UCSD-AML1 (cell line): ENCODE results near the gene NUCKS1.
"Not testable (repeated sequence)": the region's sequence is repeated elsewhere in the genome, so short reads cannot be mapped to it uniquely, and the experiment has no call there.

Experiments
- DNase-seq: peaks from one replicate; lab custom pipeline; 2025; ENCODE audit not compliant: unreplicated experiment; lab: John Stamatoyannopoulos, UW

NUCKS1 gene

GRCh38 chr1:205733438-205734175, 16.4 kb downstream of the NUCKS1 start:
- DNase-seq = no peak

DNA sequence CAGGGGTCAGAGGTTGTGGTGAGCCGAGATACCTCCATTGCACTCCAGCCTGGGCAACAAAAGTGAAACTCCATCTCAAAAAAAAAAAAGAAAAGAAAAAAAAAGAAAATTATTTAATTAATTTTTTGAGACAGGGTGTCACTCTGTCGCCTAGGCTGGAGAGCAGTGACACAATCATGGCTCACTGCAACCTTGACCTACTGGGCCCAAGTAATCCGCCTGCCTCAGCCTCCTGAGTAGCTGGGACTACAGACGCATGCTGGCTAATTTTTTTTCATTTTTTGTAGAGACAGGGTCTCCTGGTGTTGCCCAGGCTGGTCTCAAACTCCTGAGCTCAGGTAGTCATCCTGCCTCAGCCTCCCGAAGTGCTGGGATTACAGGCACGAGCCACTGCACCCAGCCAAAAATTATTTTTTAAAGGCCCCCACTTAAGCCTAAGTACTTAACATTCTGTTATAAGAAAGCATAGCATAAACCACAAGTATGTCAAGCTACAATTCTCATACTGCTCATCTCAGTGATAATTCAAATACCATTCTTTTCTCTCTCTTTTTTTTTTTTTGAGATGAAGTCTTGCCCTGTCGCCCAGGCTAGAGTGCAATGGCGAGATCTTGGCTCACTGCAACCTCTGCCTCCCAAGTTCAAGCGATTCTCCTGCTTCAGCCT, 19.9 kb downstream of the NUCKS1 start:
- no peak for DNase-seq

- DNase-seq = no peak
Observed at GRCh38 chr1:205726619-205727125, 23.3 kb downstream of the NUCKS1 start.

- no peak for DNase-seq
Observed at GRCh38 chr1:205725514-205725913, 24.5 kb downstream of the NUCKS1 start.

DNA sequence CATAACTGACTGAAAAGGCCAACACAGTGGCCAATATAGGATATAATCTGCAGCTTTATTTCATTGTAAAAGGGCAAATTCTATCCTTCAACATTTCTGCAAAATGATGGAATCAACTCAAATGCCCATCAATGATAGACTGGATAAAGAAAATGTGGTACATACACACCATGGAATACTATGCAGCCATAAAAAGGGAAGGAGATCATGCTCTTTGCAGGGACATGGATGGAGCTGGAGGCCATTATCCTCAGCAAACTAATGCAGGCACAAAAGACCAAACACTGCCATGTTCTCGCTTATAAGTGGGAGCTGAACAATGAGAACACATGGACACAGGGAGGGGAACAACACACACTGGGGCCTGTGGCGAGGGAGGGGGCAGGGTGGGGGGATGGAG, 29.2 kb downstream of the NUCKS1 start:
- DNase-seq = not testable (repeated sequence)

DNA sequence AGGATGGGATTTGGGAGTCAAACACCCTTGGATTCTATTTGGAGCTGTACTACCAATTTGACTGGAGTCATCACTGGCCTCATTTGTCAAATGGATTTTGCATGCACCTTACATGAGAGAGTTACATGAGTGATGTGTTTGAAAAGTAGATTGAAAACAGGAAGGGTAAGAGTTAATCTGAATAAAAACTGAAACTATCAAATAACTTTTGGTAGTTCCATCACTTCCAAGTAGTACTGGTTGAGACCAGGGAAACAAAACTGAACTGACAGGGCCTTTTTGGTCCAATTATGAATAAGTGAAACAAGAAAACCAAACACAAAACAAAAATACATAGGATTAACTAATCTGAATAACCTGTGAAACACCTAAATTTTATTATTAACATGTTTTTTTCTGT, 30.2 kb downstream of the NUCKS1 start:
- no peak for DNase-seq

DNA sequence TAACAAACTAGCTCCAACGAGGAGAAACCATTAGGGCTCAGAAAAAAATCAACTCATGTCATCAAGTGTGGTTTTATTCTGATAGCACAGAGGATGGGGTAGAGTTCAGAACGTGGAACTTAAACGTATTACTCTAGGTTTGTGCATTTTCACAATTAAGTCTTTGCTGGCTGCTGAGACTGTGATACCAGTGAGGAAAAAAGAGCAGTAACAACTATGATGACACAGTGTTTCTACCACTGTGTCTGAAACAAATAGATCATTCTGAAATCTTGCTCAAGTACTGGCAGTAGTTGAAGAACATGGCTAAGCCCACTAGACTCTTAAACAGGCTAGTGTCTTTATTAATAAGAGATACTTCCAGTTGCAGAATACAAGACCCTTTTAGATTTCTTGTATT, 31.0 kb downstream of the NUCKS1 start:
- DNase-seq = no peak

DNA sequence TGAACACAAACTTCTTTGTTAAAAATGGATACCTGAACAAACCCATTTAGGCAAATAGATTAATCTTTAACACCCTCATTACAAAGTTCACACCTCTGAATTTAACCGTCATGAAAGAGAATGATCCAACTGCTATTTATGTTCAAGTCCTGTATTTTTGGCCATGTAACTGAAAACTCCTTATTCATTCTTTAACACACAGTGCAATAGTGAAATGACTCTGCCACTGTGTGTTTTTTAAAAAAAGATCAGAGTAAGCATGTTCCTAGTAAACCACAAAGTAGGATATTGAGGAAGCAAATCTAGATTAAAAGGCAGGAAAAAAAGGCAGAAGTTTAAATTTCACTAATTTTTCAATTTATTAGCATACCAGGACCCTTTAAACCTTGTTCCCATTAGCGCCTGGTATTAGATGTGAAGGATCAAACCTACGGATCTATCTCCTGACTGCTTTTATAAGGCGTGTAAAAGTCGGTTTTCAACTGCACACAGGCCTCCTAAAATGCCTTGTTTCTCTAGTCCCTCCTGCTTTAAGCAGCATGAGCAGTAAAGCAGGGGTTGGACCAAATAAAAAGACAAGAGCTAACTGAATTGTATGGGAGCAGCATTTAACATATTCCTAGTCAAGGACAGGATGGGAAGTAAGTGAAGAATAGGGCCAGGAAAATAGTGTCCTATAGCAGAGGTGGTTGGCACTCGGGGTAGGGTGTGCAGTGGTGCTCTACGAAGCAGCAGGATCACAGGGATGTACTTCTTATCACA, 33.4 kb downstream of the NUCKS1 start:
- DNase-seq = no peak

DNA sequence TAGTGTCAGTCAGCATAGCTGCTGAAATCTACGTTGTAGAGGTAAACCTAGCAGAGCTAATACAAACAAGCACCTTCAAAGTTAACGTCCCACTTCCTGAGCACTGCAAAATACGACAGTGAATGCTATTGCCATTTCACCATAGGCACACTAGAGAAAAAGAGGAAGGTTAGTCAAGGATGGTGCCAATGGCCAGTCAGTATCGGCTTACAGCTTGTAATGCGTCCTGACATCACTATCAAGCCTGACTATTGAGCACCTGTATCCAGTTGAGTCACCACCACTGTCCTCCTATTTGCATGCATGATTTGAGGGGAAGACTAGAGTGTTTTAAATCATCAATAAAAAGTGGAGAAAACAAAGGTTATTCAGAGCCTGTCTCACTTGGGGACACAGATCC, 34.4 kb downstream of the NUCKS1 start:
- DNase-seq = no peak

DNA sequence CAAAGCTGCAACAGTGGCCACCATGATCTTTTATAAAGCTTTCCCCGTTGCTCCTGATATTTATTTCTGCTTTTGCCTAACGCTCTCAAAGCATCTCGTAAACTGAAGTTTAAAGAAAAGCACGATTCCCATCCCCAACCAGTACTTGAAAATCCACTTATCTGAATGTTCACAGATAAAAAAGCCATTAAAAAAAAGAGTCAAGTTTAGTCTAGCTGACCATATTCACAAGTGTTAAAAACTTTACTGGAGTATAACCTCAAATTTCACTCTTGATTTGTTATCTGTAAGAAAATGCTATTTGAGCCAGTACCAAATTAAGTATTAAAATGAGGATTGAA, 35.1 kb downstream of the NUCKS1 start:
- no peak for DNase-seq

DNA sequence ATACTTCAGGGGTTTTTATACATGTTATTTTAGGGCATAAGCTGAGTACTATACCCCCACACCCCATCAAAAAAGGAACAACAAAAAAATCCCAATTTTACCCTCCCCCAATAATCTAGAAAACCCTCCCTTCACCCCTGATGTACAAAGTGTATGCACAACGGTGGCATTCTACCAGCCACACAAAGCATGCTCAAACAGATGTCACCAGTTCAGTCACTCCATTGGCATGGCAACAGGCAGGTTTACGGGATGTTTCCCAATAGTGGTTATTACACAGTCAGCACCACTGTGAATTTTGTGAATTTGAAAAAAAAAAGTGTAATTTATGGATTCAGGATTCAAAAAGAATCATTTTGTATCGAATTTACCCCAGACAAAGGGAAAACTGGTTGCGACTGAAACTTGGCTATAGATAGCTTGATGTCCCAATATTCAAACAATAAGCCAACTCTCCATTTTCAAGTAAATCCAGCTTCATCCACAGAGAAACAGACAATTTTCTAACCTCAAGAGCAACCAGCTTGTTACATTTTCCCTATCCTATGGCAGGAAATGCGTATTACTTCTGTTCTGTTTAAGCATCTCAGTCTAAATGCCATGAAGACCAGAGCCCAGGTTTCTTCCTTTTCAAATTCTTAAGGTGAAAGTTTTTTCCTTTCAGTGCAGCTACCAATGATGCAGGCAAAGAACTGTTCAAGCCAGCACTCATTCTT, 35.6 kb downstream of the NUCKS1 start:
- no peak for DNase-seq

- no peak for DNase-seq
Observed at GRCh38 chr1:205711105-205712048, 38.6 kb downstream of the NUCKS1 start.

DNA sequence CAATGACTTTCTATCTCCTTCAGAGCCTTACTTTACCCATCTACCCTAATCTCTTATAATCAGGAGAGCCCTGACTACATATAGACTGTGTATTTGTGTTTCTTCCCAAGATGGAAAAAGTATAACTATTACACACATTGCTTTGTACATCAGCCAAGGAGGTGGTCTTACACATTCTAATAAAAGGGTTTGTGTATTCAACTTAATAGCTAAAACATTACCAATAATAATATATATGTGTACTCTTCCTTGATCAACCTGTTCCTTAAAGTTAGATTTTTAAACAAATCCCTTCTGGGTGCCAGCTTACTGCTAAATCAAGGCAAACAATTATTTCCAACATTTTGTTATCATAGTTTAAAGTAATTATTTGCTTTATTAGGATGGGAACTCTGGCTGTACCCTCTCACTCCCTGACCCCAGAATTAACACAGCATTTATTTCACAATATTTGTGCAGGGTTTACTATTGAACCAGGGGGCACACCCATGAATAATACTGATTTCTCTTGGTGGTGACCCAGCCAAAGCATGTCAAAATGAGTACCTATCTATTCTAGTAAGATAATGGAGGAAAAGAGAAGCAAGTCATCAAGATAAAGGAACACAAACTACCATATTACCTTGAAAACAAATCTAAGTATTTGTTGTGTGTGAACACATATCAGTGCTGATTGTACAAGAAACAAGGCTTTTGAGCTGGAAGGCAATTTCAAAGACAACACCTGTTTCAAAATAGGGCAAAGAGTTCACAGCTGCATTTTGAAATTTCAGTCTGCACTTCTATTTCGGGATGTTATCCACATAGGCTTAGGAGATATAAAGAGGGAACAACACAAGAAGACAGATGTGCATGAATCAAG, 39.5 kb downstream of the NUCKS1 start:
- DNase-seq = no peak

GRCh38 chr1:205709640-205710039, 40.3 kb downstream of the NUCKS1 start:
- DNase-seq = no peak

DNA sequence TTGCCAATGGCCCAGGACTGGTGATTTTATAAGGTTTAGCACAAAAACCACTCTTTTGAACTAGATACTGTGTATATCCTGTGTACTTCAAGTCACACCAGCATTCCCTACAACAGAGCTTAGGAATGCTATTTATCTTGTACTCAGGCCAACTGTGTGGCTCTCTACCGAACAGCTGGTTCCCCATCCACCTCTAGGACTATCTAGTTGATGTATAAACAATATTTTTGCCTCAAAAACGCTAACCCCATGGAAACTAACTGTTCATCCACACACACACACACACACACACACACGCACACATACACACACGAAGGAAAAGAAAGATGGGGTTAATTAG, 41.0 kb downstream of the NUCKS1 start:
- no peak for DNase-seq

GRCh38 chr1:205706601-205707502, 43.1 kb downstream of the NUCKS1 start:
- DNase-seq = no peak

- no peak for DNase-seq
Observed at GRCh38 chr1:205704903-205705302, 45.1 kb downstream of the NUCKS1 start.

- no peak for DNase-seq
Observed at GRCh38 chr1:205703072-205703471, 46.9 kb downstream of the NUCKS1 start.
